Natural killer cell (primary cell): ENCODE results near the gene ATP1A4. TPM values are rescaled to one million over a fixed set of nuclear protein-coding genes. Genes with fewer than 3 reads are reported as not detected.

Source experiments
- ATAC-seq, 3 donors: fragments of 150-1000 bp in 2 of 3; fragments of 200-7000 bp in 1 of 3; cut with Tn5 transposase; 1 replicate in 1 of 3; 2 replicates in 2 of 3; pipeline ENCODE4 v1.10.0; 2021; ENCODE audit warnings: mild to moderate bottlenecking in 2 of 3, moderate library complexity in 2 of 3
- DNase-seq, 2 donors: peaks; one replicate each; pipeline versions ENCODE4 v3.0.0 to v3.0.0-alpha.2; 2013 to 2021; ENCODE audit warnings: mixed read lengths in 1 of 2
- H3K27ac ChIP-seq: one replicate; pipeline ENCODE4 v1.5.1; 2013; ENCODE audit warnings: mild to moderate bottlenecking, low read length
- H3K27me3 ChIP-seq: one replicate; pipeline ENCODE4 v1.6.1; 2013; ENCODE audit warnings: low read length; ENCODE audit not compliant: control insufficient read depth, insufficient read depth
- H3K36me3 ChIP-seq: one replicate; pipeline ENCODE4 v1.6.1; 2013; ENCODE audit warnings: low read length; ENCODE audit not compliant: control insufficient read depth, insufficient read depth
- H3K4me1 ChIP-seq: one replicate; pipeline ENCODE4 v1.6.1; 2013; ENCODE audit warnings: low read length; ENCODE audit not compliant: control insufficient read depth, insufficient read depth
- H3K4me3 ChIP-seq: one replicate; pipeline ENCODE4 v1.5.1; 2013; ENCODE audit warnings: low read length
- H3K9me3 ChIP-seq: one replicate; pipeline ENCODE4 v1.6.1; 2013; ENCODE audit warnings: low read length; ENCODE audit not compliant: control insufficient read depth, insufficient read depth
- H3K27ac Mint-ChIP-seq, 2 donors: one replicate each; pipeline ENCODE4 v1.8.0; 2022; ENCODE audit warnings: mild to moderate bottlenecking in 2 of 2, mixed read lengths in 2 of 2, moderate library complexity in 1 of 2
- H3K27me3 Mint-ChIP-seq, 2 donors: one replicate each; pipeline ENCODE4 v1.8.0; 2022; ENCODE audit warnings: low read depth in 2 of 2, mixed read lengths in 2 of 2
- H3K36me3 Mint-ChIP-seq: one replicate; pipeline ENCODE4 v1.8.0; 2022; ENCODE audit warnings: mixed read lengths
- H3K4me1 Mint-ChIP-seq, 2 donors: one replicate each; pipeline ENCODE4 v1.8.0; 2022; ENCODE audit warnings: mixed read lengths in 2 of 2
- H3K4me3 Mint-ChIP-seq: one replicate; pipeline ENCODE4 v1.8.0; 2022; ENCODE audit warnings: mild to moderate bottlenecking, moderate library complexity, mixed read lengths
- H3K9me3 Mint-ChIP-seq, 2 donors: one replicate each; pipeline ENCODE4 v1.8.0; 2022; ENCODE audit warnings: mixed read lengths in 2 of 2
- CTCF ChIP-seq: fragments of 200-600 bp; IDR thresholded peaks from one replicate; pipeline ENCODE4 v1.8.0; 2022; ENCODE audit warnings: antibody characterized with exemption
- WGBS: methylation state at CpG from one replicate; pipeline ENCODE4 v1.1.7; 2013; ENCODE audit warnings: missing lambda C conversion rate; ENCODE audit not compliant: insufficient coverage; 5-methylcytosine and 5-hydroxymethylcytosine counted together
- intact Hi-C: fragments of 100-400 bp; cut with micrococcal nuclease; formaldehyde crosslinking; loops from one replicate; pipeline ENCODE4 v1.14.2; 2022
- total RNA-seq, 4 donors: library from RNA; stranded (reverse); fragments of 120-200 nt in 1 of 4; gene quantifications; one replicate each; pipeline versions ENCODE4 v1.2.3 to v1.2.4, GENCODE V29; 2013 to 2022

ATP1A4 gene
- total RNA-seq, 3 donors from 2014 or later (not counting 1 experiment from before 2014, with no cell fraction given), result not detected

- Histone ChIP-seq H3K4me3 (no peak overlapping the region), H3K27me3 (peaks cover 3% of the 10 kb centered on the region), H3K27ac (no peak overlapping the region), H3K36me3 (no peaks in the 10 kb centered on the region), H3K4me1 (no peaks in the 10 kb centered on the region), H3K9me3 (no peaks in the 10 kb centered on the region)
- Mint-ChIP-seq H3K27me3 (peaks cover 0 to 22% of the 10 kb centered on the region in 2 donors), H3K4me1 (no peaks in the 10 kb centered on the region), H3K9me3 (no peaks in the 10 kb centered on the region), H3K27ac (no peak overlapping the region), H3K36me3 (no peaks in the 10 kb centered on the region), H3K4me3 (no peak overlapping the region)
- intact Hi-C loops, result no loop called here
- DNase-seq, result no peak
- 93% methylated on average over 9 of the region's 9 CpGs for WGBS
- ATAC-seq, result no peak
- TF ChIP-seq CTCF, result no peak
Measured at GRCh38 chr1:160127381-160127780, 24.0 kb upstream of the ATP1A4 start.

GRCh38 chr1:160127865-160128523, 23.4 kb upstream of the ATP1A4 start:
- peaks cover 3% of the 10 kb centered on the region for H3K27me3 ChIP-seq
- Mint-ChIP-seq H3K4me1 (no peaks in the 10 kb centered on the region), H3K27ac (no peak overlapping the region), H3K36me3 (no peaks in the 10 kb centered on the region), H3K27me3 (peaks cover 0 to 27% of the 10 kb centered on the region in 2 donors), H3K4me3 (no peak overlapping the region), H3K9me3 (no peaks in the 10 kb centered on the region)
- no peaks in the 10 kb centered on the region for H3K36me3 ChIP-seq
- TF ChIP-seq CTCF, result no peak
- no peaks in the 10 kb centered on the region for H3K4me1 ChIP-seq
- WGBS, result 76% methylated on average over 6 of the region's 7 CpGs
- no peak overlapping the region for H3K27ac ChIP-seq
- intact Hi-C loops, result no loop called here
- DNase-seq (no peak), ATAC-seq (no peak)
- no peak overlapping the region for H3K4me3 ChIP-seq
- no peaks in the 10 kb centered on the region for H3K9me3 ChIP-seq

GRCh38 chr1:160128636-160129035, 22.8 kb upstream of the ATP1A4 start:
- no peaks in the 10 kb centered on the region for H3K36me3 ChIP-seq
- H3K9me3 ChIP-seq, result no peaks in the 10 kb centered on the region
- H3K4me3 ChIP-seq, result no peak overlapping the region
- WGBS, result 85% methylated on average over 18 of the region's 18 CpGs
- Mint-ChIP-seq H3K9me3 (no peaks in the 10 kb centered on the region), H3K4me1 (no peaks in the 10 kb centered on the region), H3K27ac (no peak overlapping the region), H3K36me3 (no peaks in the 10 kb centered on the region), H3K4me3 (no peak overlapping the region), H3K27me3 (peaks cover 0 to 24% of the 10 kb centered on the region in 2 donors)
- H3K27me3 ChIP-seq, result peaks cover 3% of the 10 kb centered on the region
- no peaks in the 10 kb centered on the region for H3K4me1 ChIP-seq
- no peak overlapping the region for H3K27ac ChIP-seq
- ATAC-seq (no peak), DNase-seq (no peak)
- TF ChIP-seq CTCF, result no peak
- intact Hi-C loops, result no loop called here

- Histone ChIP-seq H3K4me3 (no peak overlapping the region), H3K27me3 (peaks cover 3% of the 10 kb centered on the region), H3K36me3 (no peaks in the 10 kb centered on the region), H3K27ac (no peak overlapping the region), H3K9me3 (no peaks in the 10 kb centered on the region), H3K4me1 (no peaks in the 10 kb centered on the region)
- intact Hi-C loops, result no loop called here
- 96% methylated on average over 5 of the region's 5 CpGs for WGBS
- Mint-ChIP-seq H3K4me1 (no peaks in the 10 kb centered on the region), H3K27ac (no peak overlapping the region), H3K4me3 (no peak overlapping the region), H3K9me3 (no peaks in the 10 kb centered on the region), H3K27me3 (peaks cover 0 to 26% of the 10 kb centered on the region in 2 donors), H3K36me3 (no peaks in the 10 kb centered on the region)
- DNase-seq (no peak), ATAC-seq (no peak)
- TF ChIP-seq CTCF, result no peak
Measured at GRCh38 chr1:160129046-160129445, 22.4 kb upstream of the ATP1A4 start.
